Measurements from ENCODE around the gene NALCN. TPM values are rescaled to one million over a fixed set of nuclear protein-coding genes. Genes with fewer than 3 reads are reported as not detected.

Gene NALCN
- total and polyA plus RNA-seq, 2 donors (not counting 1 experiment from before 2014, with no cell fraction given): not detected

- ATAC-seq (ENCODE audit: low read depth) (no peak), DNase-seq (no peak)
- H3K27ac Mint-ChIP-seq: no peak overlapping the region
- no peaks in the 10 kb centered on the region for H3K27me3 Mint-ChIP-seq
- TF ChIP-seq EZH2 (IDR thresholded peaks at IDR 0.05; ENCODE audit: borderline replicate concordance, insufficient read depth, low read depth, low read length, poor library complexity, severe bottlenecking) (no peak), CTCF (IDR thresholded peaks at IDR 0.05) (no peak)
- Histone ChIP-seq H3K4me2 (replicated peaks; ENCODE audit: low read depth, low read length, poor library complexity, severe bottlenecking) (no peak overlapping the region), H3K27me3 (replicated peaks in 1 of 4; ENCODE audit: control extremely low read depth in 1 of 4, control insufficient read depth in 3 of 4, insufficient read depth in 4 of 4, low read length in 3 of 4) (no peaks in the 10 kb centered on the region), H3K9me3 (ENCODE audit: control extremely low read depth in 1 of 3, control insufficient read depth in 2 of 3, insufficient read depth in 1 of 3, low read length in 2 of 3) (peaks cover 0 to 6% (median 0%) of the 10 kb centered on the region in 3 donors), H3K4me3 (ENCODE audit: control extremely low read depth in 1 of 5, extremely low read depth in 1 of 5, insufficient read depth in 1 of 5, low read depth in 2 of 5, low read length in 4 of 5) (no peak overlapping the region), H3K27ac (ENCODE audit: low read length in 2 of 2) (no peak overlapping the region), H3K79me2 (ENCODE audit: control insufficient read depth, insufficient read depth, low read length) (no peaks in the 10 kb centered on the region), H2AFZ (ENCODE audit: insufficient read depth, low read depth, low read length, poor library complexity, severe bottlenecking) (no peak overlapping the region), H3K9ac (ENCODE audit: low read length) (no peak overlapping the region), H3K4me1 (ENCODE audit: control insufficient read depth in 2 of 2, insufficient read depth in 2 of 2, low read length in 2 of 2) (no peaks in the 10 kb centered on the region), H3K36me3 (replicated peaks in 1 of 2; ENCODE audit: control extremely low read depth in 1 of 2, control insufficient read depth in 1 of 2, extremely low read depth in 1 of 2, insufficient read depth in 2 of 2, low read length in 1 of 2) (no peaks in the 10 kb centered on the region), H4K20me1 (ENCODE audit: control insufficient read depth, insufficient read depth, low read length, poor library complexity, severe bottlenecking) (no peaks in the 10 kb centered on the region)
- no CpG with 5 or more reads among the region's 4 CpGs for WGBS (ENCODE audit: insufficient coverage)
- ChIA-PET POLR2A (no interaction called here), CTCF (no interaction called here)
- intact Hi-C loops (cut with micrococcal nuclease): no loop called here
- no peak overlapping the region for H3K4me3 Mint-ChIP-seq
- H3K4me1 Mint-ChIP-seq: no peaks in the 10 kb centered on the region
- no peaks in the 10 kb centered on the region for H3K9me3 Mint-ChIP-seq (ENCODE audit: insufficient read depth)
Observed at GRCh38 chr13:101209206-101209893, 207.0 kb downstream of the NALCN start.

DNA sequence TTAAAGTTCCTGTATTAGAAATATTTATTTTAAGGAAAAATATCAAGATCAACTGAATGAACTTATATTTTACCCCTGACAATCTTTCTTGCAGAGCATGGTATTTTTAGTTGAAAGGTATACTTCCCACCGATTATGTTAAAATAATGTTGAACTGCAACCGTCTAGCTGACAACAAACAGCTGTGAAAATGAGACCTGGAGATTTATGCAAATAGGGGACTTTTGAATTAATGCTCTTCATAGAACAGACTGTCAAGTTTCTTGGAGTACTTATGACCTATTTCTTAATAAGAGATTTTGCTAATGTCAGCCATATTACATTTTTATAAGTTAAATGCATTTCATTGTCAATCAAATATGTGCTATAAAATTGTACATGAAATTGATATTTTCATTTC, 210.9 kb downstream of the NALCN start:
- no peaks in the 10 kb centered on the region for H3K36me3 ChIP-seq (replicated peaks in 1 of 2; ENCODE audit: control extremely low read depth in 1 of 2, control insufficient read depth in 1 of 2, extremely low read depth in 1 of 2, insufficient read depth in 2 of 2, low read length in 1 of 2)
- no peaks in the 10 kb centered on the region for H3K4me1 Mint-ChIP-seq
- H3K27ac Mint-ChIP-seq: no peak overlapping the region
- ChIA-PET CTCF (interaction anchor here (0.5 kb wide), 1 partner anchor 105 kb away, joined by 3 read pairs; no protein-coding TSS in a partner anchor), POLR2A (no interaction called here)
- no peak overlapping the region for H3K9ac ChIP-seq (ENCODE audit: low read length)
- H3K4me1 ChIP-seq (ENCODE audit: control insufficient read depth in 2 of 2, insufficient read depth in 2 of 2, low read length in 2 of 2): no peaks in the 10 kb centered on the region
- no peaks in the 10 kb centered on the region for H3K79me2 ChIP-seq (ENCODE audit: control insufficient read depth, insufficient read depth, low read length)
- H3K9me3 Mint-ChIP-seq (ENCODE audit: insufficient read depth): no peaks in the 10 kb centered on the region
- WGBS (ENCODE audit: insufficient coverage): no CpG with 5 or more reads among the region's 2 CpGs
- no peak overlapping the region for H3K4me2 ChIP-seq (replicated peaks; ENCODE audit: low read depth, low read length, poor library complexity, severe bottlenecking)
- no peak overlapping the region for H2AFZ ChIP-seq (ENCODE audit: insufficient read depth, low read depth, low read length, poor library complexity, severe bottlenecking)
- intact Hi-C loops (cut with micrococcal nuclease): no loop called here
- ATAC-seq (ENCODE audit: low read depth) (no peak), DNase-seq (no peak)
- H3K4me3 ChIP-seq (ENCODE audit: control extremely low read depth in 1 of 5, extremely low read depth in 1 of 5, insufficient read depth in 1 of 5, low read depth in 2 of 5, low read length in 4 of 5): no peak overlapping the region
- H3K4me3 Mint-ChIP-seq: no peak overlapping the region
- H4K20me1 ChIP-seq (ENCODE audit: control insufficient read depth, insufficient read depth, low read length, poor library complexity, severe bottlenecking): no peaks in the 10 kb centered on the region
- peaks cover 0 to 6% (median 0%) of the 10 kb centered on the region in 3 donors for H3K9me3 ChIP-seq (ENCODE audit: control extremely low read depth in 1 of 3, control insufficient read depth in 2 of 3, insufficient read depth in 1 of 3, low read length in 2 of 3)
- H3K27me3 ChIP-seq (replicated peaks in 1 of 4; ENCODE audit: control extremely low read depth in 1 of 4, control insufficient read depth in 3 of 4, insufficient read depth in 4 of 4, low read length in 3 of 4): no peaks in the 10 kb centered on the region
- no peak overlapping the region for H3K27ac ChIP-seq (ENCODE audit: low read length in 2 of 2)
- no peaks in the 10 kb centered on the region for H3K27me3 Mint-ChIP-seq
- TF ChIP-seq EZH2 (IDR thresholded peaks at IDR 0.05; ENCODE audit: borderline replicate concordance, insufficient read depth, low read depth, low read length, poor library complexity, severe bottlenecking) (no peak), CTCF (IDR thresholded peaks at IDR 0.05) (no peak)

Measured in B cell (primary cell).